ENCODE measurements around the gene PPOX.

Gene PPOX

DNA sequence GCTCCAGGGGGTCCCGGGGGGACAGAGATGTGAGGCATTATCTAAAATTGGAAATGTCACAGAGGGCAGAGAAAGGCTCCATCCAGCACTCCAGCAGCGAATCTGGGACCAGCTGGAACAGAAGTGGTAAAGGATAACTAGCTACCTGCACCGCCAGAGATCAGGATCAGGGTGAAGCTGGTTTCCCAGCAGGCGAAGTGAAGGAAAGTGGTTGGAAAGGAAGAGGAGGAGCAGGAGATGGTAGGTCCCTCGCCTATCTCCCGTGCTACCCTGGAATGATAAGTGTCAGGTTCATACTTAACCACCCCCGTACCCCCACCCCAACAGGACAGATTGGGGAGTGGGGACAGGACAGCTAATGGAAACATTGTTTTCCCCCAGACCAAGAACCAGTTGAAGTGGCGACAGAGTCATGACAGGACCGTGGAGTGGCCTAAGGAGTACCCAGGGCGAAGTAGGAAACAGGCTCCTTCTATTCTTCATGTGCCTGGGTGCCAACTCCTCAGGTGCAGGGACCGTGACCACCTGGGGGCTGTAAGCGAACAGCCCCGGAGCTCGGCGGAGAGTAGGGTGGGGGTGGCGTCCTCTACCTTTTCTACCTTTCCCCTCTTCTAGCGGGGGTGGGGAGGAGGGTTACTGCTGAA is 10.4 kb downstream of the PPOX start:
- no peak for DNase-seq (ENCODE audit: low read depth)

DNA sequence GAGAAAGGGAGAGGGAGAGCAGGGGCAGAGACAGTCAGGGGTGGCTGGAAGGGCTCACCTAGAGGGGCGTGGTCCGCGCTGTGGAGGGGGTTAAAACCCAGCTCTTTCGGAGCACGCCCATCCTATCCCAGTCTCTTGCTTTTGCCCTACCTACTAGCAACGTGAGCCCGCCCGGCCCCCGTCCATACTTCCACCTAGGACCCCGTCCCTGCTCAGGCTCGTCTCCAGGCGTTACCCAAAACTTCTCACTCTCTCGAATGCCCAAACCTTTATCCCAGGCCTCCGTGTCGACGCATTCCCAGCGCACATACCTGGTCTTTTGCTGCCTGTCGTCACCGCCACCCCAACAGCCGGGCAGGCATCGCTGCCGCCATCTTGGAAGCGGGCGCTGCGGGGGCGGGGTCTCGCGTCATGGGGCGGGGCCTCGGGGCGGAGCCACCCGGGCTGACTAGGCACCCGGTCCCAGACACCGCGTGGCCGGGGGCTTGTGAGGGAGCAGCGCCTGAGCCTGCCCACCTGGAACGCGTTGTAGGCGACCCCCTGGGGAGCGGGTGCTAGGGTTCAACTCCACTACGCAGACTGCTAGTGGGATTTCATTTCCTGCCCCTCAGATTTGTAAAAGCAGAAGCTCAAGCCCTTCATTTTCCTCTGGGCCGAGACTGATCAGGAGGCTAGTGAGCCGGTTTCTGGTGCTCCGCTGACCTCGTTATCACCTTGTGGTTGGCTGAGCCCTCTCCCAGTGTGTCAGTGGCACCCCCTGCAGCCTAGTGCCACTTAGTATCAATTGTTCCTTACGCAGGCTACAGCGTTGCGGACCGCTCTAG is 11.1 kb downstream of the PPOX start, which contains the start of gene B4GALT3:
B4GALT3 (minus strand) TSS at position 396 of the 824 bp plus-strand sequence. CDS start 1,447 bp downstream, outside the sequence.
- DNase-seq (ENCODE audit: low read depth): peak; percentile 99

DNA sequence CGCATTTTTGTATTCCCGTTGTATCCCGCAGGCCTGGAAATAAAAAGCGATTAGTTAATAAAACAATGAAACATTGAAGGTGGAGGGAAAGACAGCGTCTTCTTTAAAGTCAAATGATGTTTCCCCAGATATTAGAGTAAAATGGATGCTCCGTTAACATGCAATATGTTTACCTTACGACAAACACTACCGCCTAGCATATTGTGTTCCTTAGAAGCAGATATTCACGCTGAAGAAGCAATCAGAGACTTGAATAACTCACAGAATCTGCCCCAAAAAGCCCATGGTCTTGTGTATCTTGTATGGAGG is 11.7 kb downstream of the PPOX start:
- DNase-seq (ENCODE audit: low read depth): no peak

DNA sequence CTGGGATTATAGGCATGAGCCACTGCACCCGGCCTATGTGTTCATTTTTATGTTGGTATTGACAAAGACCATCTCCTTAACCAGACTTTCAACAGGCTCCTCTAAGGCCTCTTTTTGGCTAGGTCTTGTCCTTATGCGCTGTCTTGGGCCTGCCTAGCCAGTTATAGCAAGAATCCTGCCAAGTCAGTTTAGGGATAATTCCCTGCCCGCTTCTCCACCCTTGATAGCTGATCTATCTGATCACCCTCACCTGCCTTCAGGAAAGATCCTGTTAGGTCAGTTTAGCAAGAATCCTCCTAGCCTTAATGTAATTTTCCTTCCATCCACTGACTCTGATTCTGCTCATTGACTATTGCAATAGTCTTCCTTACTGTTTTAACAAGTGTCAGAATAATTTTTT is 13.5 kb downstream of the PPOX start:
- DNase-seq (ENCODE audit: low read depth): no peak

DNA sequence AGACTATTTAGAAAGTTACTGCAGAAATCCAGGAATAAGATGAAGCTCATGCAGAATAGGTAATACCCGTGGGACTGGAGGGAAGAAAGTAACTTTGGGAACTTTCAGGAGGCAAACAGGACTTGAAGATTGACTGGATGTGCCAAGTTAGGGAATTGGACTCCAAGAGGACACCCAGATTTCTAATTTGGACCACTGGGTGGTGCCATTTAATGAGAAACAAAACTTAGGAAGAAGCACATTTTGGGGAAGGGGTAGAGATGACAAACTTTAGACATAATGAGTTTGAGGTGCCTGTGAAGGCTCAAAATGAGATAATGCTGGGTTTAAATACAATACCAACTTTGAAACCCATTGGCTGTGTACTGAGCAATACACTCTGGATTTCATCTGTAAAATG is 14.4 kb downstream of the PPOX start:
- no peak for DNase-seq (ENCODE audit: low read depth)

DNA sequence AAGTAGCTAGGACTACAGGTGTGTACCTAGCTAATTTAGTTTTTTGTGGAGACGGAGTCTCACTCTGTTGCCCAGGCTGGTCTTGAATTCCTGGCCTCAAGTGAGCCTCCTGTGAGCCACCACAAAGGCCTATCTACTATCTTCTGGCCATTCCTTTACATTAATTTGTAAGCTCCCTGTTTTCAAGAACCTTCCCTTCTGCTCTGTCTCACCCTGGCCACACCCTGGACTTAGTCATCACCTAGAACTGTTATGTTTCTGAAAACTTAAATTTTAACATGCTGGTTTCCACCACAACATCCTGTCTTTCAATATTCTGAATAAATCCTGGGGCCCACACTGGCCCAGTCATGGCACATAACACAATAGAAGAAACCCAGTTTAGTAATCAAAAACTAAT is 16.0 kb downstream of the PPOX start:
- no peak for DNase-seq (ENCODE audit: low read depth)

DNA sequence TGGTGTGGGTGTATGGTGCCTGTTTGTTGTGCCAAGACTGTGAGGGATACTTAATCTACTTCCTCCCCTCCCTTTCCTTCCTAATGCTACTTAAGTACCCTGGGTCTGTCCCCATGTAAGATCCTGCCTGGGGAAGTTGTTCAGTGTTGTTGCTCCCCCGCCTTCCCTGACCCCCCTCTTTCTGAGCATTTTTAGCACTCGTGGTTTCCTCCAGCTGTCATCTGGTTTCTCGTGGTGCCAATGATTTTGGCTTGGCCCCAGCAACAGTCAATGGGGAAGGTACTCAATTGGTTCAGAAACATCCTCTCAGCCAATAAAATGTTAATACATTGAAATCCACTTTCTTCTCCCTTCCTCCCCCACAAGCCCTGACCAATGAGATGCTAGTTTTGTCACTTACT is 19.1 kb downstream of the PPOX start:
- no peak for DNase-seq (ENCODE audit: low read depth)

DNA sequence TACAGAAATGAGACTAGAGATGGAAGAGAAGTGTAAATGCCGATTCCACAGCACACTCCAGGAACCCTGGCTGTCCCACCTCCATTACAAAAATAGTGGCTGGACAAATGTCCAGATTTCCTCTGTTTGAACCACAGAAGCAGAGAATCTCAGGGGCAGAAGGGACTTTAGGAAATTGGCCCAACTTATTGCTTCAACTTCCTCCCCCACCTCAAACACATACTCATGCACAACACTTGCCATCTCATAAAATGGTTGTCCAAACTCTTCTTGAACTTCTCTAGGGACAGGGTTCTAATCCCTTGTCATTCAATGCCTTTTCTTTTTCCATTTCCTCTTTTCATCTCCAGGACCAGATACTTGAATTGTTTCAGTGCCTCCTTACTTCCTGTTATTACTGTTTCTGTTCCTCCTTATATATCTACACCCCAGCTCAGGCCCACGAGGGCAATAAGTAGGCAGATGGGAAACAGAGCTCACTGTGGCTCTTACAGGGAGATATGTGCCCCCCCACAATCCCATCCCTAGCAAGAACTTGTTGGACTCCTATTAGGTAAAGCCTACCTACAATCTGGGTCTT is 19.6 kb downstream of the PPOX start:
- no peak for DNase-seq (ENCODE audit: low read depth)

DNA sequence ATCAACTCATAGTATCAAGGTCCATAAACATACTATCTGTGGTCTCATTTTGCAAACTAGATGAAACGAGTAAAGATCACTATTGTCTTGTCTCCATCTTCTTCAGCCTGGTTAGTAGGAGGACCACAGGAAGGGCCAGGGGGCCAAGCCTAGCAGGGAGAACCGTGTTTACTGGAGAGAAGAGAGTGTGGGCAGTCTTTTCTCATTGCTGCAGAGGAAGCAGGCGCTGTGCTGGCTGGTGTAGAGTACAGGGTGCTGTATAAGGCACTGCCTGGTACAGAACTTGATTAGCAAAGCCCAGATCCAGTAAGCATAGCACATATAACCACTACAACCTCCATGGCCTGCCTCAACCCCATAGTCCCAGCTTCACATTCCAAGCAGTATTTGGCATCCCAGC is 21.1 kb downstream of the PPOX start:
- DNase-seq (ENCODE audit: low read depth): no peak

DNA sequence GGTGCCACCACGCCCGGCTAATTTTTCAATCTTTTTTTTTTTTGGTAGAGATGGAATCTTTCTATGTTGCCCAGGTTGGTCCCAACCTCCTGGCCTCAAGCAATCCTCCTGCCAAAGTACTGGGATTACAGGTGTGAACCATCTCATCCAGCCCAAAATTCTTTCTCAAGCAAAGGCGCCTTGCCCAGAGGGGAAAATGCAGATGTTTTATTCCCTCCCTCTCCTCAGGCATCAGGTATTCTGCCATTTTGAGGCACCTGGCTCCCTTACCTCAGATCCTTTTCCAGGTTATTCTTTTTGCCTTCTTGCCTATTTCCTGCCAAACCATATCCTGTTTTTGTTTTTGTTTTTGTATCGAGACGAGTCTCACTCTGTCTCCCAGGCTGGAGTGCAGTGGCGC is 22.2 kb downstream of the PPOX start:
- no peak for DNase-seq (ENCODE audit: low read depth)

DNA sequence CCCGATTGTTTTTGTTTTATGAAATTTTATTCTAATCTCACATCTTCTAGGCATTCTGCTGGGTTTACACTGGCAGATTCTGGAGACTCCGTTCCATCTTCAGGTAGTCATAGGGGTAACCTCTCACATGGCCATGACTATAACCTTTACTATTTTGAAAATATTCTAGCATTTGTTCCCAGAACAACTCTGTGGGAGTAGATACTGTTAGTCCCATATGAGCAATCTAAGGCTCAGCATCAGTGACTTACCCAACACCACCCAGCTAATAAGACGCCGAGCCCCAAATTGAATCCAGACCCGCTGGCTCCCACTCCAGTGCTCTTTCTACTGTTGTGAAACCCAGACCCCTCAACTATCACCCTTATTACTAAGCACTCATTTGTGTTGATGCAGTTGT is 22.8 kb downstream of the PPOX start:
- no peak for DNase-seq (ENCODE audit: low read depth)

DNA sequence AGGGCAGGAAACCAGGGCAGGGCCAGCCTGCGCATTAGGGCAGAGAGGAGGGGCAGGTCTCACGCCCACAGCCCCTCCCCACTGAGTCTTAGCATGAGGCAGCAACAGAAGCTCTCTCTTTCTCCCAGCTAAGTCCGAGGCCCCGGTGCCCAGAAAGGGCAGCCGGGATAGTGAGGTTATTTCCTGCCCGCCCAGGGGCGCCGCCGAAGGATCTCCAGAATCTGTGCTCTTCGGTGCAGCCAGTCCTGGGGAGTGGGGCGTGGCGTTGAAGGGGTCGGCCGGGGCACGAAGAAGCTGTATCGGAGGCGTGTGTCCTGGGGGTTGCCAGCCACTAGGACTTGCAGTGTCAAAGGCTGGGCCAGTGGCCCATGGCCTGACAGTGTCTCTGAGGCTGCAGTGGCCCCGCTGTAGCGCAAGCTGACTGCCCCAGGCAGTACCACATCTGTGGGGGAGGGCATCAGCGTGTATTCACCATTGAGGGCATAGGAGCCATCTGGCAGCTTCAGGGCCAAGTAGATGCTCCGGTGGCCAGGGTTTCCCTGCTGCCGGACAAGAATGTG is 24.8 kb downstream of the PPOX start:
- no peak for DNase-seq (ENCODE audit: low read depth)

DNA sequence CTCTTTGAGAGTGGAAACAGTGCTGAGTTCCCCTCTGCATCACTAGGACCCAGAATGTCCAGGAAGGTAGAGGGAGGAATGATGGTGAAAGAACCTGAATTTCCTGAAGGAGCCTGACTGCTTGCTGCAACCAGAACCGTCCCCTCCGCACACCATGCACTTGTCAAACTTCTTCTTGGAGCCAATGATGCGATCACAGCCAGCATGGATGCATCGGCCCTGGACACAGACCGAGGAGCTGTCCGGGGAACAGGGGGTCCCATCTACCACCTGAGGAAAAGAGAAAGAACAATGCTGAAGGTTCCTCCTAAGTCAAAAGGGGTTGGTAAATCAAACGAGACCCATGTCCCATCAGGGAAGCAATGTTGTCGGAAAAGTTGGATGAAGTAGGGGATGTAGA is 25.7 kb downstream of the PPOX start:
- DNase-seq (ENCODE audit: low read depth): no peak

DNA sequence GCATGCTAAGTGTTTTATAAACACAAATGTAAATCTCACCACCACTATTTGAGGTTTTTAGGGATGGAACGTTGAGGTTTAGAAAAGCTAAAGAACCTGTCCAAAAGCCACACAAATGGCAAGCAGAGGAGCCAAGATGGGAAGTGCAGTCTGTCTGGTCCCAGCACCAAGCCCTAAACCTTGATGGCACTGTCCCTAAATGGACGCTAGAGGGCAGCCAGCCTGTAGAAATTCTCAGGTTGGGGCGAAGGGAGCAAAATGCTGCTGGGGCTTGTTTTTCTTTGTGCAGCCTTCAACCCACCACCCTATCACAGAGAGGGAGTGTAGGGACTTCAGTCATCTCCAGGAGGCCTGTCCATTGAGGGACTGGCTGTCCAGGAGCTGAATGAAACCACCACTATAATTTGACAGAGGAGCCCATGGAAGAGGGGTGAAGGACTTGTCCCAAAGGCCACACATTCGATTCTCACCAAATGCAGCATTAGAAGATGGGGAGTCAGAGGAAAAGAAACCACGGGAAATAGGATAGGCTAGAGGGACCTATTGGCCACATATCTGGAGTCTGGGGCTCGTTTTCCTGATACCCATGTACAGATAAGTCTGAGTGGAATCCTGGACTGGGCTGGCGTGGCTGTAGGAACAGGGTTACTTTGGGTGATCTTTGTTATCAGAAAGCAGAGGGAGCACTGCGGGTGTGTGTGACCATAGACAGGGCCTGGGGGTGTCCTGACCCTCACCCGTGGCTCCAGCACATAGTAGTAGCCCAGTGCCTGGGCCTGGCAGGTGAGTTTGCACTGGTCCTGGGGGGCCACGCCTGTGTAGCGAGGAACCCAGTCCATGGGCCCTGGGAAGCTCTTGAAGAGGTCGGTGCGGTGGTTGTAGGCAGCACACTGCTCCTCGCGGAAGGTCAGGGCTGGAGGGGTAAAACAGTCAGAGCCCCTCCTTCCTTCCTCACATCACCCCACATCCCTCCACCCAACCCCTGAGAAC is 26.5 kb downstream of the PPOX start:
- no peak for DNase-seq (ENCODE audit: low read depth)

DNA sequence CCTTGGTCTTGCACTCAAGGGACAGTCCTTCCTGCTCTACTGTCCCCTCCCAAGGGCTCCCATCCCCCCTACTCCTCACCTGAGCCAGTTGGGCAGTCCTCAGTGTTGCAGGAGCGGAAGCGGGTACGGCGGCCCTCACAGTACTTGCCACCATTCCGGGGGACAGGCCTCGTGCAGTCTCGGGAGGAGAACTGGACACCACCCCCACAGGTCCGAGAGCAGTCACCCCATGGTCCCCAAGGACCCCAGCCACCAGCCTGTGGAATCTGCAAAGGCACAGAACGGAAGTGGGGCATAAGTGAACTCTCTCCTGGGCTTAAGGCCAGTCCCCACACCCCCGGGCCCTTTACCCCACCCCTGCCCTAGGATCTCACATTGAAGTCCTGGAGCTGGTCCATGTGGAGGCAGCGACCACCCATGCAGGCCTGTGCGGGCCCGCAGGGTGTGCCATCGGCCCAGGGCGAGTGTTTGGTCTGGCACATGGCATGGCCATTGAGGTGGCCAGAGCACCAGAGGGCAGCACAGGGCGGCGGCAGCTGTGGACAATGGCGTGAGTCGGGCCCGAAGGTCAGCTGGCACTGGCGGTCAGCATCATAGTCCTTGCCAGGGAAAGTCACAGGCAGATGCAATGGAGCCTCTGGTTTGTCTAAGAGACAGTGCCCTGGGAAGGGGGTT is 27.5 kb downstream of the PPOX start:
- DNase-seq (ENCODE audit: low read depth): no peak

DNA sequence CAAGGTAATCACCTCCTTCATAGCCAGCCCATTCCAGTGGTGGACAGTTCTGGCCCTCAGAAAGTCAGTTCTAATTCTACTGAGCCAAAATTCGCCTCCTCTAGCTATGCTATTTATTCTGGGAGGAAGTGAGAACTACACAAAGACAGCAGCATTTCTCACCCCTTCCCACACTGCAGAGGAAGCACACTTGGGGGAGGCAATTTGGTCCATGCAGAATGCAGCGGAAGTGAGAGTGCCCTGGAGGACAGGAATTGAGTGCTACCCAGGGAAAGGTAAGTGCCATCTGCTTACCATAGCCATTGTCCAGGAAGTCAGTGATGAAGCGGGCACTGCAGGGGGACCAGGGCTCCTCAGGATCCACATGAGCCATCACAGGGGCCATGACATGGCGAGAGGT is 28.9 kb downstream of the PPOX start:
- DNase-seq (ENCODE audit: low read depth): no peak

DNA sequence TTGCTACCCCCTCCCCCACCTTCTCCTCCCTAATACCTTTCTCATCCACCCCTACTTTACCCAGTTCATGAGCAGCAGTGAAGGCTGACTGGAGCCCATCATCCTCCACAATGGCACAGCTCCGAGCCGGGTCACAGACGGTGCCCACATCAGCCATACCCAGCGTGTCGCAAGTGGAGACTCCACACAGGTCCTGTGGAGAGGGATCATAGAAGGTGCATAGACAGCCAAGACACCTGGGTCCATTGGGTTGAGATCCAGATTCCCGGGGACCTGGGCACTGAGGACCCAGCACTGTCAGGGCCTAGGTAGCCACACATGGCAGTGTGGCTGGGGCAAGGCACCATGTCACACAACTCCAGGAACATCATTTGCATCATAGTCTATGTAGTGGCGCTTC is 29.9 kb downstream of the PPOX start:
- no peak for DNase-seq (ENCODE audit: low read depth)

DNA sequence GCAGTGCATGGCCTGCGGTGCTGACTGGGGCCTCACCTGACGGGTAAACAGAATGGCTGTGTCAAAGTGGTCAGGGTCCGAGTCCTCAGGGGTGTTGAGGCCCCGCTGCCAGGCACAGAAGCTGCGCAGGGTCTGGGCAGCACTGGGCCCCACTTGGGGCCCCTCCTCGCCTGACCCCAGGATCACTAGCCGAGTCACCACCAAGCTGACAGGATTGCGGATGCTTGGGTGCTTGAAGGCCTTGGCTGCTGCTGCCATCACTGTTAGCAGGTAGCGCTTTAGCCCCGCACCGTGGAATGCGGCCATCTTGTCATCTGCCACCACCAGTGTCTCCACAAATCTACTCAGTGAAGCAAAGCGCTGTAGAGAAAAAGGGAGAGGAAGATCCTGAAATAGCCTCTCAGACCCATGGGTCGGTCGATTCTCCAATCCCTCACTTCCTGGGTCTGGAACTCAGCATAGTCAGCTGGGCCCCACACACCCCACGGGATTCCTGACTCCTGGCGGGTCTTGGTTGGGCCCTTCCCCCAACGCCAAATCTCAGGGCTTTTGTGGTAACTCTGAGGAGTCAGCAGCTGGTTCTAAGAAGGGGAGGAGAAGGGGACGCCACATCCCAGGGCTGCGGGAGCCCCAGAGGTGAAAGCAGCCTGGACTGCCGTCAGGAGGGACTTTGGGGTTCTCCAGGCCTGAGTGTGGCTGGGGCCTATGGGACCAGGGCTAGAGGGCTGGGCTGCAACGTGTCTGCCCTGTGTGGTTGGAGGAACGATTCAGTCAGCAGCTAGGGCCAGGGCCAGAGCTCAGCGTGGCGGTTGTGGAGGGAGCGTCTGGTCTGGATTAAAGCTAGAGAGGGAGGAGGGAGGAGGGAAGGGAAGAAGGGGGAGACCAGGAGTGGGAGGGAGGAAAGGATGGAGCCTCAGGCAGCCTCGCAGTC is 30.6 kb downstream of the PPOX start:
- DNase-seq (ENCODE audit: low read depth): no peak

DNA sequence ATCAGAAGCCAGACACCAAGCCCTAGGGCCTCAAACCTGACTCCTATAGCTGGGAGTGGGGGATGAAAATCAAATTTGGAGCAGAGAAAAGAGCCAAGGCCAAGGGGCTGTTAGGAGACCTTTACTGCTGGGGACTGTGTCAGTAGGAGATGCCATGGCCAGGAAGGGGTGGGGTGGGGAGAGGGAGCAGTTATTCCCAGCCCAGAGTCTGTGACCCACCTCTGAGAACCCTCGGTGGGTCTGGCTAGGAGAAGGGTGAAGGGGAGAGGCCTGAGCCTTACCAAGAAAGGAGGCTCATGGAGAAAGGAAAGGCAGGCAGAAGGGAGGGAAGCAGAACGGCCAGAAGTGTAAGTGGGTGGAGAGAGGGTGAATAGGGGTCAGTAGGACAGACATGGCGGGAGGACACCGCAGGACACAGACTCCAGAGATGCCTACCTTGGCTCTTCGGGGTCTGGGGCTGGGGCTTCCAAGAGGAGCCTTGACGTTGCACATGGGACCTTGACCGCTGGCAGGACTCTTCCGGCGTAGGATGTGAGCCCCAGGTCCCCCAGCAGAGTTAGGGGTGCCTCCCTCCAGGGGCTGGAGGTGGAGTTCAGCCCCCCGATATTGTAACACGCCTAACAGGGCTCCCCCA is 31.5 kb downstream of the PPOX start:
- no peak for DNase-seq (ENCODE audit: low read depth)
